Left ventricle myocardium inferior (tissue), 1 donor: ENCODE data around the gene SMC6. TPM values are rescaled to one million over a fixed set of nuclear protein-coding genes. Genes with fewer than 3 reads are reported as not detected.

Experiments used
- DNase-seq: peaks from one replicate; pipeline ENCODE4 v3.0.0-alpha.2; 2020
- H3K27ac ChIP-seq: fragments of 200-600 bp; replicated peaks from 2 replicates; pipeline ENCODE4 v1.8.0; 2021
- H3K27me3 ChIP-seq: fragments of 200-600 bp; 2 replicates; pipeline ENCODE4 v1.8.0; 2021; ENCODE audit warnings: low read depth
- H3K36me3 ChIP-seq: fragments of 200-600 bp; 2 replicates; pipeline ENCODE4 v1.8.0; 2021
- H3K4me1 ChIP-seq: fragments of 200-600 bp; 2 replicates; pipeline ENCODE4 v1.8.0; 2021
- H3K4me3 ChIP-seq: fragments of 200-600 bp; 2 replicates; pipeline ENCODE4 v1.8.0; 2021; ENCODE audit warnings: mild to moderate bottlenecking, moderate library complexity
- H3K9me3 ChIP-seq: fragments of 200-600 bp; replicated peaks from 2 replicates; pipeline ENCODE4 v1.8.0; 2021
- intact Hi-C: fragments of 100-400 bp; cut with micrococcal nuclease; formaldehyde crosslinking; loops from one replicate; pipeline ENCODE4 v1.11.0; 2022
- total RNA-seq: library from RNA; stranded (reverse); fragmentation: NEBNext Ultra II Directional; extraction: Animal tissue kit (Norgen Biotek cat#: 25700); gene quantifications from one replicate; pipeline ENCODE4 v1.2.1, GENCODE V29; 2021
- TF ChIP-seq, protein P1 (sequence below): fragments of 200-600 bp; IDR thresholded peaks from 2 replicates; pipeline ENCODE4 v1.8.0; 2021; ENCODE audit warnings: antibody characterized with exemption, mild to moderate bottlenecking, borderline replicate concordance
- donor health status: DM: no; HTN: yes; CAD: no; lungs with severe emphysema.

Gene SMC6
- total RNA-seq, 1 donor from 2014 or later: 13.3 TPM

DNA sequence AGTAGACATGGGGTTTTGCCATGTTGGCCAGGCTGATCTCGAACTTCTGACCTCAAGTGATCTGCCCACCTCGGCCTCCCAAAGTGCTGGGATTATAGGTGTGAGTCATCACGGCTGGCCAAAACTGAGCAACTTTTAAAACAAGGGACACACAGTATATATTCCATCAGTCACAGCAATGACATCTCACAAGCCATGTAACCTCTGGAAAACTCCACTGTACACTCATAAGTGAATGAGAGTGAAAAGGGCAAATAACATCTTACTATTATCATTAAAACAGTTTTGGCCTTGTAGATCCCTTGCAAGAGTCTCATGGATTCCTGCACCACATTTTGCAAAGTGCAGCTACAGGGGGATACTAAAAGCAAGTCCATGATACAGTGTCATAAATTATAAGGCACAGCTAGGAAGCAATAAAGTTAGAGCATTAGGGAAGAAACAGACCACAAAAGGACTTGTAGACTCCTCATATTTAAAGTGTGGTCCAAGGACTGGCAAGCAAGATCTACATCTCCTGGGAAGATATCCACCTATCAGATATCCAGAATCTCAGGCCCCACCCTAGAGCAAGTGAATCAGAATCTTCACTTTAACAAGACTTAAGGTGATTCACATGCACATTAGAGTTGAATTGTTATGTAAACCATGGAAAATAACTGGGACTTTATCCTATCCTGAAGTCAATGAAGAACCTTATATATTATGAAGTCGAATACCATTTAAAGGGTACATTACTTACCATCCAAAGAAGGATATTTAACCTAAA is 5.7 kb downstream of the SMC6 start:
- Histone ChIP-seq H3K4me1 (peaks cover 16% of the 10 kb centered on the region), H3K36me3 (peaks cover 18% of the 10 kb centered on the region), H3K4me3 (no peak overlapping the region), H3K9me3 (no peaks in the 10 kb centered on the region), H3K27me3 (no peaks in the 10 kb centered on the region), H3K27ac (no peak overlapping the region)
- intact Hi-C loops: no loop called here
- DNase-seq: no peak
- TF ChIP-seq, protein P1, sequence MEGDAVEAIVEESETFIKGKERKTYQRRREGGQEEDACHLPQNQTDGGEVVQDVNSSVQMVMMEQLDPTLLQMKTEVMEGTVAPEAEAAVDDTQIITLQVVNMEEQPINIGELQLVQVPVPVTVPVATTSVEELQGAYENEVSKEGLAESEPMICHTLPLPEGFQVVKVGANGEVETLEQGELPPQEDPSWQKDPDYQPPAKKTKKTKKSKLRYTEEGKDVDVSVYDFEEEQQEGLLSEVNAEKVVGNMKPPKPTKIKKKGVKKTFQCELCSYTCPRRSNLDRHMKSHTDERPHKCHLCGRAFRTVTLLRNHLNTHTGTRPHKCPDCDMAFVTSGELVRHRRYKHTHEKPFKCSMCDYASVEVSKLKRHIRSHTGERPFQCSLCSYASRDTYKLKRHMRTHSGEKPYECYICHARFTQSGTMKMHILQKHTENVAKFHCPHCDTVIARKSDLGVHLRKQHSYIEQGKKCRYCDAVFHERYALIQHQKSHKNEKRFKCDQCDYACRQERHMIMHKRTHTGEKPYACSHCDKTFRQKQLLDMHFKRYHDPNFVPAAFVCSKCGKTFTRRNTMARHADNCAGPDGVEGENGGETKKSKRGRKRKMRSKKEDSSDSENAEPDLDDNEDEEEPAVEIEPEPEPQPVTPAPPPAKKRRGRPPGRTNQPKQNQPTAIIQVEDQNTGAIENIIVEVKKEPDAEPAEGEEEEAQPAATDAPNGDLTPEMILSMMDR: no peak

DNA sequence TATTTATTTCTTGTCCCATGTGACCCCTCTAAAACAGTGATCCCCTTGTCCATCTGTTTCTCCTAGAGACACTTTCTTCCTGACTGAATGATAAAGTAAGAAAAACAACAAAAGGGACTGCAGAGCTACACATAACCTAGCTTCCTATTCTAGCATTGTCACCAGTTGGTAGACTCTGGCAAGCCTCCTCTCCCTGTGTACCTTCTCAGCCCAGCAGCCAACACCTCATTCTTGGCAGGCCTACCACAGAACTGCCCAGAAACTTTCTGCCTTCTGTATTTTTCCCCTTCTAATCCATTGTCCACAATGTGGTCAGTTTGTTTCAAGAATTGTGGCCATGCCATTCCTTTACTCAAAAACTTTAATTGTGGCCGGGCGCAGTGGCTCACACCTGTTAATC is 13.4 kb downstream of the SMC6 start:
- intact Hi-C loops: no loop called here
- no peaks in the 10 kb centered on the region for H3K27me3 ChIP-seq
- peaks cover 16% of the 10 kb centered on the region for H3K4me1 ChIP-seq
- H3K9me3 ChIP-seq: no peaks in the 10 kb centered on the region
- no peak overlapping the region for H3K27ac ChIP-seq
- no peak for DNase-seq
- peaks cover 66% of the 10 kb centered on the region for H3K36me3 ChIP-seq
- TF ChIP-seq, protein P1: no peak
- H3K4me3 ChIP-seq: no peak overlapping the region

DNA sequence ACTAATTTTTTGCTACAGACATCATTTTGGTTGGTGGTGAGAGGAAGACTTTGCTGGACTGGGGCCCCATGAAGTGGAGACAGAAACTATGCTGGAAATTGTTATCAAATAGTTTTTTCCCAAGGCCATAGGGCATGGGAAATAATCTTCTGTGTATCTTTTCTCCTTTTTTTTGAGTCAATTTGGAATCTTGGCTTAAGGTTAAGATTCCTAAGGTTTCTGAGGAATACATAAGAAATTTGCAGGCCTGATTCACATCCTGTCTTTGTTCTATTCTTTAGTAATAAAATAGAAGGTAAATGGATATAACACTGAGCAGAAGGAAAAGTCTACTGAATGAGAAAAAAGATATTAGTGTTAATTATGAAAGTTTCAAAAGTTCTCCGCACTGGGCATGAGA is 16.6 kb downstream of the SMC6 start:
- peaks cover 76% of the 10 kb centered on the region for H3K36me3 ChIP-seq
- H3K27me3 ChIP-seq: no peaks in the 10 kb centered on the region
- no peak for DNase-seq
- TF ChIP-seq, protein P1: no peak
- peaks cover 16% of the 10 kb centered on the region for H3K4me1 ChIP-seq
- intact Hi-C loops: no loop called here
- no peak overlapping the region for H3K4me3 ChIP-seq
- no peaks in the 10 kb centered on the region for H3K9me3 ChIP-seq
- H3K27ac ChIP-seq: peak overlapping the region; percentile 41

DNA sequence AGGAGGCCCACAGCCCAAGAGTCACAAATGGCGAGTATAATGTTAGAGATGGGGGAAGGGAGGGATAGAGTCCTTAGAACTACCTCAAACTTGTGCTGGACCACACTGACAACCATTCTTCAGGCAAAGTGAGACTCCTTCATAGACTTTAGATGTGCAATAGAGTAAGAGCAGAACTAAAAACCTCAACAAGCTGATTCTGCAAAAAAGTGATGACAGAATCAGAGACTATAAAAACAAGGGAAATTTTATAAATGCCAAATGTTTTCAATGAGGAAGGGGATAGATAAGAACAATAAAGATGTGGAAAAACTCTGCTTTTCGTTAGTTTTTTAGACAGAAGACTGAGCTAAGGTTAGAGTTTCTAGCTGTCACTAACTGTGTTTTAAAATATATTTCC is 17.7 kb downstream of the SMC6 start:
- DNase-seq: no peak
- Histone ChIP-seq H3K4me3 (no peak overlapping the region), H3K27me3 (no peaks in the 10 kb centered on the region), H3K27ac (no peak overlapping the region), H3K9me3 (no peaks in the 10 kb centered on the region), H3K36me3 (peaks cover 79% of the 10 kb centered on the region), H3K4me1 (peaks cover 16% of the 10 kb centered on the region)
- TF ChIP-seq, protein P1: no peak
- intact Hi-C loops: no loop called here

DNA sequence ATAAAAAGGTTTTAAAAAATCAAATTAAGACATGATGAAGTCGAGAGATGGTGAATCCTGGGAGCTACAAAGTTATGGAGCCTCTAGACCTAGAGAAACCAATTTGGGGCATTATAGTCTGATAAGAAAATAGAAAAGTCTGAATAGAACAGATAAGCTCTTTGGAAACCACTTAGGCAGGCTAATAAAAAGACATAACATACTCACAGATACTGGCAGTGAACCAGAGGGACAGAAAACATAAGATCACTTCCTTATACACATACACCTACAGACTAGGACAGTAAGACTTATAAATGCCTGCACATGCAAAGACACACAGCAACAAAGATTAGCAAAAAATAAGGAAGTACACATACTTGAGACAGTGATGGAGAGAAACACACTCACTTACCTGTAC is 20.0 kb downstream of the SMC6 start:
- Histone ChIP-seq H3K36me3 (peaks cover 83% of the 10 kb centered on the region), H3K9me3 (no peaks in the 10 kb centered on the region), H3K4me1 (peaks cover 10% of the 10 kb centered on the region), H3K4me3 (no peak overlapping the region), H3K27ac (no peak overlapping the region), H3K27me3 (no peaks in the 10 kb centered on the region)
- TF ChIP-seq, protein P1: no peak
- DNase-seq: no peak
- intact Hi-C loops: no loop called here
